ENCODE data around the gene OR10K1.
"Not testable (repeated sequence)": the region's sequence is repeated elsewhere in the genome, so short reads cannot be mapped to it uniquely, and the experiment has no call there.

The OR10K1 gene, protein sequence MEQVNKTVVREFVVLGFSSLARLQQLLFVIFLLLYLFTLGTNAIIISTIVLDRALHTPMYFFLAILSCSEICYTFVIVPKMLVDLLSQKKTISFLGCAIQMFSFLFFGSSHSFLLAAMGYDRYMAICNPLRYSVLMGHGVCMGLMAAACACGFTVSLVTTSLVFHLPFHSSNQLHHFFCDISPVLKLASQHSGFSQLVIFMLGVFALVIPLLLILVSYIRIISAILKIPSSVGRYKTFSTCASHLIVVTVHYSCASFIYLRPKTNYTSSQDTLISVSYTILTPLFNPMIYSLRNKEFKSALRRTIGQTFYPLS

GRCh38 chr1:158461534-158461933 lies at the start of gene OR10K1:
Gene OR10K1, plus strand, starts transcription at chr1:158461834. Its CDS starts 3,728 bp downstream, at chr1:158465562.
- DNase-seq (ENCODE audit: extremely low read depth in 1 of 2, low read depth in 1 of 2) = no peak

- no peak for DNase-seq (ENCODE audit: extremely low read depth in 1 of 2, low read depth in 1 of 2)
These were observed 46.8 kb upstream of the OR10K1 start for GRCh38 chr1:158414651-158415345.

DNA sequence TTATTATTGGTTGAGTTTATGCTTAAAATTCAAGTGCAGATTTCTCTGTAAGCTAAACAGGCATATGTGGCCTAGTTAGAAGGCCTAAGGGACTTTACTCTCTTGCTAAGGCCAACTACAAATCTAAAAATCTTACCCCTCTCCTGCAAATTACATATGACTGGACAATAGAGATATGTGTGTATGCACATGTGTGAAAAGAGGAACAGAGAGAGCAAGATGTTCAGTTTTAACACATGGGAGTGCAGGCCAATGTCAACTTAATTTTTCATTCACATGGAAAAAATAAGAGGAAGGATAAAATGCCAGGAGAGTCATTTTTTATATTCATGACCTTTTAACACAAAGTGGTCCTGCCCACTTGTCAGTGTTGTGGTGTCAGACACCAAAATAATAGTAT lies 44.0 kb upstream of the OR10K1 start:
- DNase-seq (ENCODE audit: extremely low read depth in 1 of 2, low read depth in 1 of 2) = no peak

DNA sequence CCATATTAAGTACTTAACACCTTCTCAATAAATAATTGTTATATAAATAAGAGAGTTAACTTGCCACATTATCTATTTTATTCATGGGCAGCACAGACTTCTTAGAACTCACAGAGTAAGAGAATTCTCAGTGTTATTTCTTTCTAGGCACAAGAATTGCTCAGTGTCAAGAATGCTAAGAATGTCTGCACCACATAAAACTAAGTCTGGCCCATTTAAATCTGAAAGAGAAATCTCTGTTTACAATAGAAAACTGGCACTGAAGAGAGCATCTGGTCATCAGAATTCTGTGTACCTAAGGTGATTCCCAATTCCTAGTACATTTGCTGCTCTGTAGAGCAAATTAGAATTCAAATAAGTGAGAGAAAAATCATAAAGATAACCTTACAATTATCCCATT lies 39.4 kb upstream of the OR10K1 start:
- DNase-seq (ENCODE audit: extremely low read depth in 1 of 2, low read depth in 1 of 2) = no peak

DNA sequence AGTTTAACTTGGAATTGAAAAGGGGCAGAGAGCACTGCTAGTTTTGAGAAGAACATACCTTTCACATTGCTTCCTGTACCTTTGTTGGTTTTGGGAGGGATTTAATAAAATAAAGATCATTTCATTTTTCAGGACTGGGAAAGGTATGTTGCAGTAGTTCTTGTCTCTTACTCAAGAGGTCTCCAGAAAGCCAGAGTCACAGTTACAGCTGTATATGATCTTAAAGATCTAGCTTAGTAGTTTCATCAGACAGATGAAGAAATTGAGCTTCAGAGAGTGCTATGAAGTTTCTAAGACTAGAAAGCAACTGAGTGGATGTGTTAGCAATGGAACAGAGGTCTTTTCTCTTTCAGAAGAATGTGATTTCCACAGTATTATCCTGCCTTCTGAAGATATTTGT lies 36.6 kb upstream of the OR10K1 start:
- DNase-seq (ENCODE audit: extremely low read depth in 1 of 2, low read depth in 1 of 2) = no peak

DNA sequence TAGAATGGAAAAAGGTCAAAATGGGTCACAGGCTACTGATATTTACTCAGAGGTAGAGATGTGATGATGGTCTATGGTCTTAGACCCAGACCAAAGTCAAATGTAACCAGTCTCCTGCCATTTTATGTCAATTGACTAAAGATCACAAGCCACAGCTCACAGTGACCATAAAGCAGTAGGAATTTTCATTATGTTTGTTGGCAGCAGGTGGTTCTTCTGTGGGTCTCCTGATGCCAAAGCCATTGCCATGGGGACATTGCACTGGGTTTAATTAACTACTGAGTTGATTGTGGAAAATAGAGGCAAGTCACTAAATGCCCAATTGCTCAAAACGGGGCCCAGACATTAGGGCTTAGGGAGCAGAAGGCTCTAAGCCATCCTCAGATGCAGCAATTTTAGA lies 35.5 kb upstream of the OR10K1 start, which contains the start of gene OR10K2:
Gene OR10K2 (minus strand): TSS at position 101 of the 400 bp plus-strand sequence. CDS start 5,371 bp downstream, outside the sequence.
- no peak for DNase-seq (ENCODE audit: extremely low read depth in 1 of 2, low read depth in 1 of 2)

GRCh38 chr1:158430163-158430562 lies 31.5 kb upstream of the OR10K1 start:
- not testable (repeated sequence) for DNase-seq (ENCODE audit: extremely low read depth in 1 of 2, low read depth in 1 of 2)

DNA sequence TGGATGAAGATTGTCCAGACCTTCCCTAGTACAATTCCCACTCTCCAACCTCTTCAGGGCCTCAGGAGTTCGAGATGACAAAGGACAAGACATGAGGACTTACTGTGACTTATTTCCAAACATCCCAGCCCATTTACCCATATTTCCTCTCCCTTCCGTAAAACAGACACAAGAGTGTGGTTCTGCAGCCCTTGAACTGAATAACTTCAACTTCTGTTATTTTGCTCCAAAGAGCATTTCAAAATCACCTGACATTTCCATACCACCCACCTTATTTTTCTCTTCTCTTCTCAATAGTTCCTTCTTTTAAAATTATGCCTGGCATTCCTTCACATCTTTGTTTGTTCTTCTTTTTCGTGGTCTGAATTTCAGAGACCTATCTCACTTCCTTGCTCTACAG lies 26.9 kb upstream of the OR10K1 start:
- DNase-seq (ENCODE audit: extremely low read depth in 1 of 2, low read depth in 1 of 2) = no peak

DNA sequence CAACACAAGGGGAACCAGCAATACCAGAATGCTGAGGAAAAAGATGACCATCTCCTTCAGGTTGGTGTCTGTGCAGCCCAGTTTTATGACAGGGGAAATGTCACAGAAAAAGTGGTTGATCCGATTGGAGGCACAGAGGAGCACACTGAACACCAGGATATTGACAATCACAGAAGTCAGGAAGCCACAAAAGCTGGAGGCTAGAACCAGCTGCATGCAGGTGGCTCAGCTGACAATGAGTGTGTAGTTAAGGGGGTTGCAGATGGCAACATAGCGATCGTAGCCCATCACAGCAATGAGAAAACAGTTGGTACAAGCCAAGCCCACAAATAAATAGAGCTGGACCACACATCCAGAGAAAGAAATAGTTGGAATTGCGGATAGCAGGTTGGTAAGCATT lies 16.3 kb upstream of the OR10K1 start:
- no peak for DNase-seq (ENCODE audit: extremely low read depth in 1 of 2, low read depth in 1 of 2)

GRCh38 chr1:158454537-158454936 lies 7.1 kb upstream of the OR10K1 start:
- no peak for DNase-seq (ENCODE audit: extremely low read depth in 1 of 2, low read depth in 1 of 2)

DNA sequence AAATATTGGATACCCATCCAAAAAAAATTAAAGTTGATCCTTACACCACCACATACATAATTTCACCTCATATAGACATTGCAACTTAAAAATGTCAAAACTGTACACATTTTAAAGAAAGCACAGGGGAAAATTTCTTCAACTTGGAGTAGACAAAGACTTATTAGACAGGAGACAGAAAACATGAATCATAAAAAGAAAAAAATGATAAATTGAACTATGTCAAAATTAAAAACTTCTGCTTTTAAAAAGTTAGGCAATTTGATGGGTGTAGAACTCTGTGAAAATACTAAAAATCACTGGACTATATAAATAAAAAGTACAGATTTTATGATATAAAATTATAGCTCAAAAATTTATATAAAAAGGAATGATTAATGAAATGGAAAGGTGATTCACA lies 4.4 kb upstream of the OR10K1 start:
- DNase-seq (ENCODE audit: extremely low read depth in 1 of 2, low read depth in 1 of 2) = no peak

GRCh38 chr1:158458263-158458662 lies 3.4 kb upstream of the OR10K1 start:
- no peak for DNase-seq (ENCODE audit: extremely low read depth in 1 of 2, low read depth in 1 of 2)

DNA sequence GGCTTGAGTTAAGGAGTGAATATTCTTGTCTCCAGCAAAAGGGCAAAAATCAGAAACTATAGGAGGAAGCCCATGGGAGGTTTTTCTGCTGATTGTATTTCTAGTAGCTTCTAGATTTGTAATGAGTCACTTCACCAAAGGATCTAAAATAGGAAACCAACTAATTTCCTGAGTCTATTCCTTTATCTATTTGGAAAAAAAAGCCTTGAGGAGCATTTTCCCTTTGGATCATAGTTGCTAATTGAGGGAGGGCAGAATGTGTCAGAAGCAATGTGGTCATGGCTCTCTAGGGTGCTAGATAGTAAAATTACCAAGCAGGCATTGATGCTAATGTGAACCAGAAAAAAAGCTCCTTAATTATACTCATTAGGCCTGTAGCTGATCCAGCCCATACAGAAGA lies 10.3 kb downstream of the OR10K1 start, which contains the start of gene OR10R2:
Gene OR10R2 (plus strand): TSS at position 301 of the 400 bp plus-strand sequence. CDS start 106 bp downstream, outside the sequence.
- DNase-seq (ENCODE audit: extremely low read depth in 1 of 2, low read depth in 1 of 2) = no peak

DNA sequence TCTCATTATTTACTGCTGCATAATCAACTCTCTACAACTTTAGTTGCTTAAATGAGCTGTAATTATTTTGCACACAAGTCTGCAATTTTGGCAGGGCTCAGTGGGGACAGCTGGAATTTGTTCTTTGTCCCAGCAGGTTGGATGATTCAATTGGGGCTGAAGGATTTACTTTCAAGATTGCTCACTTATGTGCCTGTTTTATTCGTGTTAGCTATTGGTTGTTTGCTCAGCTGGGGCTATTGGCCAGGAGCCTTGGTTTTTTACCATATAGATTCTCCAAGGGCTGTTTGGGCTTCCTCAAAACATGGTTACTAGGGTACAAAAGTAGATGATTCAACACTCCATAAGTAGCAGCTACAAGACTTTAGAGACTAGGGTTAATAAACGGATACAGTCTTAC lies 23.8 kb downstream of the OR10K1 start:
- no peak for DNase-seq (ENCODE audit: extremely low read depth in 1 of 2, low read depth in 1 of 2)

GRCh38 chr1:158491316-158491715 lies 29.7 kb downstream of the OR10K1 start:
- no peak for DNase-seq (ENCODE audit: extremely low read depth in 1 of 2, low read depth in 1 of 2)

GRCh38 chr1:158493054-158493453 lies 31.4 kb downstream of the OR10K1 start:
- no peak for DNase-seq (ENCODE audit: extremely low read depth in 1 of 2, low read depth in 1 of 2)

GRCh38 chr1:158494796-158495195 lies 33.2 kb downstream of the OR10K1 start:
- no peak for DNase-seq (ENCODE audit: extremely low read depth in 1 of 2, low read depth in 1 of 2)

DNA sequence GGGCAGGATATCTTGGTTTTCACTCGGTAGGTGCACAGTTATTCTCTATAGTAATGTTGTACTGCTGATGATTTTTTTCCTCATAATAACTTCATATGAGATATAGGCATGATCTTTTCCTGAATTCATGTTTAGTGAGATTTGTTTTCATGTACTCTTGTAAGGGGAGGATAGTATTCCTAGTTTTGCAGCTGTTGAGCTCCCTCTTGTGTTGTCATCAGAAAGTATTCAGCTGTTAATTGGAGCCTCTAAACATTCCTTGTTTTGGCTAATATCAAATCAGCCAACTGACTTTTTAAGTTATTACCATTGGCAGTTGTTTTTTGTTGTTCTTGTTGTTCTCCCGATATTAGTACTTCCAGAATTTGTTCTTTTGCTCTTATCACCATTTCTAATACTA lies 34.7 kb downstream of the OR10K1 start:
- no peak for DNase-seq (ENCODE audit: extremely low read depth in 1 of 2, low read depth in 1 of 2)

- DNase-seq (ENCODE audit: extremely low read depth in 1 of 2, low read depth in 1 of 2) = peak; percentile 7 to 10
These were observed 44.8 kb downstream of the OR10K1 start for GRCh38 chr1:158506369-158506987.

- DNase-seq (ENCODE audit: extremely low read depth in 1 of 2, low read depth in 1 of 2) = no peak
These were observed 45.9 kb downstream of the OR10K1 start for GRCh38 chr1:158507511-158507910.

DNA sequence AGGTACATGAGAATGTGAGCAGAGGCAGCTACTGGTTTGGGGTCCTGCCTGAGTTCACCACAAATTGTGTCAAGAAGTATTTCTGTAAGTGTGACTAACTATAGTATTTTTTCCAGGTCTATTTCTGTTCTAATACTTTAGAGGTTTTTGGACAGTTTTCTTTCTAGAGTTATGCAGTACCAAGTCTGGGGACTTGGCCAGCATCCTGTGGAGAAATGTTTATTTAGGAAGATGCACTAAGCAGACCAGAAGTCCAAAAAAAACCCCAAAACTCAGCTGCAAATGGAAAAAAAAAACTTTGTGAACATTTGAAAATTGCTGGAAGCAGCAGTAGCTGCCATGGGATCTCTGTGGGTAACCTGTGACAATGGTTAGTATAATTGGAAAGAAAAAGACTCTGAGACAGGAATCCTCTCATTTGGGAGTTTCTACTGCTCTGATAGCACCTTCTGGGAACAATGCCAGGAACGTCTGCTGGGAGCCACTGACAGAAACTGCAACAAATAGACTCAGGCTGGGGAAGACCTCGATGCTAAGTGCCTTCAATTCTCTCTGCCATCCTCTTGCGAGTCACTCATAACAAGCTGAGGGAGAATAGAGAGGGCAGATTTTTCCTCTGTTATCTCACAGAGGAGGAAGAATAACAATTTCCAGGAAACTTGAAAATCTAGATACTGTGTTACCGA lies 48.0 kb downstream of the OR10K1 start:
- DNase-seq (ENCODE audit: extremely low read depth in 1 of 2, low read depth in 1 of 2) = no peak
